HG02970 (cell line): Measurements from ENCODE around the gene FAM181A.

Source experiments
- ATAC-seq: cut with Tn5 transposase; IDR thresholded peaks from one replicate; pipeline ENCODE4 v1.9.1; 2021; ENCODE audit warnings: mild to moderate bottlenecking, moderate library complexity, moderate number of reproducible peaks; ENCODE audit not compliant: unreplicated experiment, low FRiP score

The FAM181A gene

GRCh38 chr14:93976477-93977057, 49.4 kb downstream of the FAM181A start, which contains the start of gene ASB2:
ASB2 (minus strand) TSS chr14:93976570; CDS start chr14:93964539, 12,031 bp downstream.
- peak; percentile 7 for ATAC-seq

DNA sequence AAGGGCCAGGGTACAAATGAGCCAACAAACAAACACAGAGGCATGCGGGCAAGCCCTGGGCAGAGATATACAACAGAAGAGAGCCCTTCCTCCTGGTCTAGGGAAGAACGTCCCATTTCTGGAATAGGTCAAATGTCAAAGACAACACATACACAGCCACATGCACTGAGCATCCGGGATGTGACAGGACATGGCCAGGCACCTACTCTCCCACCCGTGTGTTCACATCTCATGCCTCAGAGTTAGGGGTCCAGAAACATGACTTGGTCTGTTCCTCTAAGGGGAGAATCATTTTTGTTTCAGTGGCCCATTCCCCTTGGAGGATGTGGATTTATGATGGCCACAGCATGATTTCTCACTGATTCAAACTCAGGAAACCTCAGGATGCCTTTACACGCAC, 50.0 kb downstream of the FAM181A start:
- ATAC-seq, result no peak

GRCh38 chr14:93977790-93978581, 50.8 kb downstream of the FAM181A start:
- peak; percentile 42 for ATAC-seq

- no peak for ATAC-seq
These were observed 51.6 kb downstream of the FAM181A start for GRCh38 chr14:93978735-93979134.
